HG03354 (cell line): ENCODE measurements around the gene HLTF.

Source experiments
- ATAC-seq: cut with Tn5 transposase; IDR thresholded peaks from one replicate; pipeline ENCODE4 v1.9.1; 2021; ENCODE audit warnings: mild to moderate bottlenecking; ENCODE audit not compliant: unreplicated experiment, poor library complexity, severe bottlenecking

HLTF gene

GRCh38 chr3:149090907-149091306, 4.6 kb upstream of the HLTF start:
- ATAC-seq = no peak

- ATAC-seq = no peak
Observed at GRCh38 chr3:149090461-149090860, 4.1 kb upstream of the HLTF start.

GRCh38 chr3:149089395-149089794, 3.1 kb upstream of the HLTF start:
- ATAC-seq = no peak

- no peak for ATAC-seq
Observed at GRCh38 chr3:149087208-149087607, 875 bp upstream of the HLTF start.

- ATAC-seq = peak; percentile 39
Observed at GRCh38 chr3:149085828-149086231, 503 bp downstream of the HLTF start.

GRCh38 chr3:149081772-149082171, 4.6 kb downstream of the HLTF start:
- ATAC-seq = no peak

- no peak for ATAC-seq
Observed at GRCh38 chr3:149080699-149081091, 5.6 kb downstream of the HLTF start.

GRCh38 chr3:149080011-149080698, 6.2 kb downstream of the HLTF start:
- ATAC-seq = no peak

- no peak for ATAC-seq
Observed at GRCh38 chr3:149077628-149078027, 8.7 kb downstream of the HLTF start.

- no peak for ATAC-seq
Observed at GRCh38 chr3:149067883-149068282, 18.4 kb downstream of the HLTF start.

- no peak for ATAC-seq
Observed at GRCh38 chr3:149061776-149062175, 24.6 kb downstream of the HLTF start.

- peak; percentile 71 for ATAC-seq
Observed at GRCh38 chr3:149058602-149059001, 27.7 kb downstream of the HLTF start.

GRCh38 chr3:149058198-149058597, 28.1 kb downstream of the HLTF start:
- no peak for ATAC-seq

- no peak for ATAC-seq
Observed at GRCh38 chr3:149055575-149055974, 30.8 kb downstream of the HLTF start.

GRCh38 chr3:149044339-149045083, 41.8 kb downstream of the HLTF start:
- no peak for ATAC-seq

- ATAC-seq = peak; percentile 93
Observed at GRCh38 chr3:149042789-149043386, 43.4 kb downstream of the HLTF start.

GRCh38 chr3:149038322-149038721, 48.0 kb downstream of the HLTF start:
- ATAC-seq = no peak

- no peak for ATAC-seq
Observed at GRCh38 chr3:149037684-149038083, 48.6 kb downstream of the HLTF start.

GRCh38 chr3:149031096-149031495, 55.2 kb downstream of the HLTF start:
- ATAC-seq = no peak

GRCh38 chr3:149026718-149027117, 59.6 kb downstream of the HLTF start:
- no peak for ATAC-seq

- no peak for ATAC-seq
Observed at GRCh38 chr3:149023951-149024350, 62.4 kb downstream of the HLTF start.
